GM21367 (cell line): ENCODE measurements around the gene ERC2.

ENCODE experiments used
- ATAC-seq: cut with Tn5 transposase; IDR thresholded peaks from one replicate; pipeline ENCODE4 v1.9.1; 2021; ENCODE audit not compliant: unreplicated experiment

The ERC2 gene

GRCh38 chr3:55725681-55726500 is 742.4 kb downstream of the ERC2 start:
- ATAC-seq = no peak

- peak; percentile 66 for ATAC-seq
These were observed 743.4 kb downstream of the ERC2 start for GRCh38 chr3:55724821-55725220.

GRCh38 chr3:55724407-55724784 is 743.9 kb downstream of the ERC2 start:
- ATAC-seq = no peak

GRCh38 chr3:55723653-55724406 is 744.4 kb downstream of the ERC2 start:
- ATAC-seq = no peak

GRCh38 chr3:55721716-55722484 is 746.4 kb downstream of the ERC2 start:
- no peak for ATAC-seq

GRCh38 chr3:55720614-55721013 is 747.7 kb downstream of the ERC2 start:
- ATAC-seq = no peak

GRCh38 chr3:55719508-55719907 is 748.8 kb downstream of the ERC2 start:
- no peak for ATAC-seq

GRCh38 chr3:55719006-55719405 is 749.3 kb downstream of the ERC2 start:
- no peak for ATAC-seq

- ATAC-seq = no peak
These were observed 749.7 kb downstream of the ERC2 start for GRCh38 chr3:55718521-55718921.

- no peak for ATAC-seq
These were observed 750.2 kb downstream of the ERC2 start for GRCh38 chr3:55718074-55718473.

- ATAC-seq = no peak
These were observed 750.8 kb downstream of the ERC2 start for GRCh38 chr3:55717481-55717880.

- no peak for ATAC-seq
These were observed 751.5 kb downstream of the ERC2 start for GRCh38 chr3:55716611-55717225.

- ATAC-seq = no peak
These were observed 752.2 kb downstream of the ERC2 start for GRCh38 chr3:55716044-55716443.

- ATAC-seq = no peak
These were observed 754.2 kb downstream of the ERC2 start for GRCh38 chr3:55714057-55714456.

GRCh38 chr3:55711646-55712045 is 756.6 kb downstream of the ERC2 start:
- no peak for ATAC-seq

GRCh38 chr3:55709411-55710012 is 758.8 kb downstream of the ERC2 start:
- ATAC-seq = no peak

GRCh38 chr3:55708921-55709320 is 759.3 kb downstream of the ERC2 start:
- ATAC-seq = no peak

GRCh38 chr3:55708242-55708641 is 760.0 kb downstream of the ERC2 start:
- no peak for ATAC-seq

- no peak for ATAC-seq
These were observed 763.7 kb downstream of the ERC2 start for GRCh38 chr3:55704521-55704920.

GRCh38 chr3:55702822-55703221 is 765.4 kb downstream of the ERC2 start:
- no peak for ATAC-seq

GRCh38 chr3:55701997-55702396 is 766.3 kb downstream of the ERC2 start:
- no peak for ATAC-seq
